ENCODE measurements around the gene R3HCC1L. TPM values are rescaled to one million over a fixed set of nuclear protein-coding genes. Genes with fewer than 3 reads are reported as not detected.

Gene R3HCC1L
- total and polyA plus RNA-seq, 9 of the 15 experiments (the other 6 are each of a cell fraction or from before 2014, with no cell fraction given) = 9.1 to 17.8 (median 12.6) TPM

DNA sequence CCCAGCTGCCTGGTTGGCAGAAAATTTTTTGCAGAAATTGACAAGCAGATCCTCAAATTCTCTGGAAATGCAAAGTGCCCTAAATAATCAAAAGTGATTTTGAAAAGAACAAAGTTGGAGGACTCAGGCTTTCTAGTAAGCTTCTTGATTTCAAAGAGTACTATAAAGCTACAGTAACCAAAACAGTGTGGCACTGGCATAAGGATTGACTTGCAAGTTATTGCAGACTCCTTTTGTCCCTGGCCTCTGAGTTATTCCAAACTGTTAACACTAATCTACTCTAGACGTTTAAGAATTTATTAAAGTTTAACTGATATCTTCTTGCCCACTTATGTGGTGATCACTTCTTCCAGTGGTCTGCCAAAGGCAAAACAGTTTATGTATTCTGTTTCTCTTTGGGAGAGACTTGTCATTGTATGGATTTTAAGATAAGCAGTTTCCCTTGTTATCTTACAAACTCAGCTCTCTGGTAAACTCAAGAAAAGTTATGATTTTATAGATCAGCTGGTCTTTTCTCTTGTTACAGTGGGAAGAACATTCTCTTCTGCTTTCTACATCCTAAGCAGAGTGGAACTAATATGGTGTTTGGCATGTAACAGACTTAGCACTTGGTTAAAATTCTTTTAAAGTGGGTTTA, 92.2 kb downstream of the R3HCC1L start (continued):
- TF ChIP-seq TEAD4 (IDR thresholded peaks at IDR 0.05; ENCODE audit: low read length) (peak; percentile 80), TEAD4 (CRISPR knock-in tag; IDR thresholded peaks at IDR 0.05; ENCODE audit: borderline replicate concordance) (no peak), ZNF318 (IDR thresholded peaks at IDR 0.05; ENCODE audit: borderline replicate concordance in 1 of 2, low read depth in 1 of 2) (no peak), L3MBTL2 (IDR thresholded peaks at IDR 0.05) (no peak), HDAC1 (IDR thresholded peaks at IDR 0.05) (0 out of 4 replicates have a peak, but pooled peaks of 1 of the 2 experiments have one; percentile 27), FOSL1 (tag; conservative IDR thresholded peaks at IDR 0.05) (peak; percentile 45; the same call in 1 of the 2 replicates), KLF16 (IDR thresholded peaks at IDR 0.05) (peak; percentile 65; the same call in 1 of the 2 replicates), SMARCE1 (IDR thresholded peaks at IDR 0.05) (peak; percentile 59; the same call in 1 of the 2 replicates), NFIC (IDR thresholded peaks at IDR 0.05) (peak; percentile 38), NCOA4 (IDR thresholded peaks at IDR 0.05; ENCODE audit: partially characterized antibody) (no peak), ARID1B (IDR thresholded peaks at IDR 0.05) (peak; percentile 90)
